HTR-8/SVneo (cell line): ENCODE measurements around the gene TMEM63A.
"Not testable (repeated sequence)": the region's sequence is repeated elsewhere in the genome, so short reads cannot be mapped to it uniquely, and the experiment has no call there.

Source experiments
- DNase-seq: peaks from one replicate; pipeline ENCODE4 v3.0.0; 2011; ENCODE audit warnings: low spot score, mixed read lengths; ENCODE audit not compliant: insufficient read length
- FAIRE-seq: peaks from 2 replicates; lab custom pipeline; 2011; peaks lifted over from hg19 to GRCh38; lab: Jason Lieb, UNC

The TMEM63A gene

DNA sequence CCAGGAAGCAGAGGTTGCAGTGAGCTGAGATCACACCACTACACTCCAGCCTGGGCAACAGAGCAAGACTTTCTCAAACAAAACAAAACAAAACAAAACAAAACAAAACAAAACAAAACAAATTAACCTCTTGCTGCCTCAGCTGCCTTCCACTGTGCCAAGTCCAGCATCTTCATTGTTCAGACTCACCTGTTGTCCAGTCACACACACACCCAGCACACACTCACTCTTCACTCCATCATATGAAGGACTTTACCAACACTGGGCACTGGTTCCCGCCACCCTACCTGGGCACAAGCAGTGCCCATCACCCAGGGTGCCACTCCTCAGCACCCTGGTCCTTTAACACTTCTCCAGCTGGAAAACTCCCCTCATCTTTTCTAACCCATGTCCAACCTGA lies 27.3 kb upstream of the TMEM63A start:
- FAIRE-seq, result no peak

GRCh38 chr1:225908773-225909172 lies 26.6 kb upstream of the TMEM63A start:
- DNase-seq (no peak), FAIRE-seq (no peak)

More for the DNA sequence above, 27.3 kb upstream of the TMEM63A start:
- DNase-seq, result no peak

GRCh38 chr1:225908013-225908640 lies 25.9 kb upstream of the TMEM63A start:
- FAIRE-seq (no peak), DNase-seq (no peak)

GRCh38 chr1:225907341-225907740 lies 25.2 kb upstream of the TMEM63A start:
- FAIRE-seq (no peak), DNase-seq (no peak)

- DNase-seq (no peak), FAIRE-seq (no peak)
These were observed 24.3 kb upstream of the TMEM63A start for GRCh38 chr1:225906467-225906866.

DNA sequence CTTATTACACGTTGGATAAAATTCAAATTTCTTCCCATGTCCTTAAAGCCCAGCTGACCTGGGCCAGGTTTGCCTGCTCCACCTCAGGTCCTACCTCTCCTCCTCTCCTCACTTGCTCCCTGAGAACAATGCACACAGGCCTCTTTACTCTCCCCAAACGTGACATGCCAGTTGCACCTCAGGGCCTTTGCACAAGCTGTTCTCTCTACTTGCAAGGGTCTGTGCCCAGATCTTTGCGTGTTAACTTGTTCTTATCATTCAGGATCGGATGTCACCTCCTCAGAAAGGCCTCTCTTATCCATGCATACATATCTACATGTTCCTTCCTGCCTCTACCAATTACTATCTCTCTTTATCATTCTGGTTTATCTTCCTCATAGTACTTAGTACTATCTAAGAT lies 21.4 kb upstream of the TMEM63A start:
- no peak for DNase-seq
- no peak for FAIRE-seq

DNA sequence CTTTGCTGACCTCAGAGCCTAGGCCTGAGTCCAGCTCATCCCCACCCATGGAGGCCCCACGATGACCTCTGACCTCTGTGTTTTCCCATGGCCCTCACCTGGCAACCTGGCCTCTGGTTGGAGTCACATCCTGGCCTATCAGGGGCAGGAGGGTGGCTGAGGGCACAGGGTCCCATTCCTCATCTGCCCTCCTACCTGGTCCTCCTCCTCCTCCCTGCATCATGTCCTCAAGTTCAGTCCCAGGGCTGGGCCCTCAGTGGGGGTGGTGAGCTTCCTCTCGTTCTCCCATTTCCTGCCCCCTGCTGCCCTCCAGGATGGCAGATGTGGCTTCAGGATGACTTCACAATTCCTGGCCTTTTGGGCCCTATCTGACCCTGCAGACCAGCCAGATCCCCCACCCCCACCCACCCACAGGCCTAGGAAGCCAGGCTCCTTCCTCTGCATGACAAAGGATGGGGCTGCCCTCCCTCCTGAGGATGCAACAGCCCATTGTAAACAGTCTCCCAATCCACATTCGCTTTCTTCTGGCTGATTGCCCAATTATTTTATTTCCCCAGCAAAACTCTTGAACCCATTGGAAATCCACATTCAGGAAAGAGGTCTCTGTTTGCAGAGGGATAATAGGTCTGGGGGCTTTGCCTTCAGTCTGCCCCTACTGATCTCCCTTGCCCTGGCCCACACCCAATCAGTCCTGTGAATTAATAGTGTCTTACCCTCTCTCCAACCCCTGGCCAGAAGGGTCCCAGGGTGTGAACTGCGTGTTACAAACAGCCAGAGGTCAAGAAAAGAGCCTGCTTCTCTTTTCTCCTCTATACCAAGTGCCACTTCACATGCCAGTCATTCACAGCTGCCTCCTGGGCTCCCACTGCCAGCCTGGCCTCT lies 17.1 kb upstream of the TMEM63A start:
- no peak for FAIRE-seq
- no peak for DNase-seq

DNA sequence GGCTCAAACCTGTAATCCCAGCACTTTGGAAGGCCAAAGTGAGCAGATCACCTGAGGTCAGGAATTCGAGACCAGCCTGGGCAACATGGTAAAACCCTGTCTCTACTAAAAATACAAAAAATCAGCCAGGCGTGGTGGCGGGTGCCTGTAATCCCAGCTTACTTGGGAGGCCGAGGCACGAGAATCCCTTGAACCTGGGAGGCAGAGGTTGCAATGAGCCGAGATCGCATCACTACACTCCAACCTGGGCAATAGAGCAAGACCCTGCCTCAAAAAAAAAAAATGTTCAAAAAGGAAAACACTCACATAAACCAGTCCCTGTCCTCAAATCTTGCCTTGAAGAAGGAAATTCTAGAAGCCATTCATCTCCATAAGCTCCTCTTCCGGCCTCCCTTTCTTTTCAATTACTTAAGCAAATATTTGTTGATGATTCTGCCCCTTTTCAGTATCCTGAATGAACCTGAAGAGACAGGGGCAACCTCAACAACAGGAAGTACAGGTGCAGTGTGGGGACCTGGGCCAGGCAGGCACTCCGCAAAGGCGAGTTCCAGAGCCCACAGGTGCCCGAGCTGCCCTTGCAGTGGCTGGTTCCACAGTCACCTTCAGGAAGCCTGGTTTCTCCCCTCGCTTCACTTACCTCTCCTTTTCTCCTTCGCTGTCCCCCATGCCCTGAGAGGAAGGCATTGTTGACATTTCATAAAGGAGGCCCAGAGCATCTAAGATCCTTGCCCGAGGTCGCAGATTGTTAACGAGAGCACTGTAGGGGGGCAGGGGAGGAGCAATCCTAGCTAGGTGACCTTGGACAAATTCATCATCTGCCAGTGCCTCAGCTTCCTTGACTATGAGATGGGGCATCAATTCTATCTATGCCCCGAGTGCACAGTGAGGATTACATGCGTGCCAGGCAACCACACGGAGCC lies 15.7 kb upstream of the TMEM63A start:
- FAIRE-seq, result no peak
- DNase-seq, result no peak

DNA sequence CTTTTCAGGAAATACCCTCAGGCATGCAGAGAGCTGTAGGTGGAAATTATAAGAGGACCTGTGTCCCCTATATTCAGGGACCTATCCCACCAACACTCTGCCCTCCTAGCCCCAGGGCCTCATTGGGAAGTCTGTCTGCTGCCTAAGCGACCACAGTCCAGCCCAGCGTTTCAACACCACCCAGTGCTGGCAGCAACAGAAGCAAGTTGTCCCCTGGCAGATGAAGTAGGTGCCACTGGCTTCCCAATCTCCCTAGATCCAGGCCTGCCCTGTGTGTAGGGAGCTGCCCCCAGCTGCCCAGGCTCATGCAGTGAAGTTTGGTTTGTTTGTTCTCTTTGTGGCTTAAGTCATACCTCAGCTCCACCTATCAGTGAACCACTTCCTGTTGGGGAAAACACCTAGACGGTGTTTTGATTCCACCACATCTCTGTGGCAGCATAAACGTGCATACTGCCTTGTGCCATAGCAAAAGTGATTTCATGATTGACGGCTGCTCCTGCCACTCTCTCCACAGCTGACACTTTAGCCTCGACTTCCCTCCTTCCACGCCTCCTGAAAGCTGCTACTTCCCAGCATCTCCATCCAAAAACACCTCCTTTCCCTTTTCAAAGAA lies 14.9 kb upstream of the TMEM63A start:
- FAIRE-seq (no peak), DNase-seq (peak; percentile 24)

GRCh38 chr1:225896494-225896893 lies 14.3 kb upstream of the TMEM63A start:
- FAIRE-seq, result no peak

DNA sequence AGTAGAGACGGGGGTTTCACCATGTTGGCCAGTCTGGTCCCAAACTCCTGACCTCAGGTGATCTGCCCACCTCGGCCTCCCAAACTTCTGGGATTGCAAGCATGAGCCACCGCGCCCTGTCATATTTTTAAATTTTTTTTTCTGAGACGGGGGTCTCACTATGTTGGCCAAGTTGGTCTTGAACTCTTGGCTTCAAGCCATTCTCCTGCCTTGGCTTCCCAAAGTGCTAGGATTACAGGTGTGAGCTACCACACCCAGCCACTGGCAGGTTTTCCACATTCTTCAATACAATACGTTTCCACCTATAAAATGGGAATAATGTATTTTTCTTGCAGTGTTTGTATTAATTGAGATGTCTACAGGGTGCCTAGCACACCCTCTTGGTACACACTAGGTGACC lies 10.1 kb upstream of the TMEM63A start:
- DNase-seq, result no peak
- FAIRE-seq, result no peak

More at GRCh38 chr1:225896494-225896893, 14.3 kb upstream of the TMEM63A start:
- no peak for DNase-seq

DNA sequence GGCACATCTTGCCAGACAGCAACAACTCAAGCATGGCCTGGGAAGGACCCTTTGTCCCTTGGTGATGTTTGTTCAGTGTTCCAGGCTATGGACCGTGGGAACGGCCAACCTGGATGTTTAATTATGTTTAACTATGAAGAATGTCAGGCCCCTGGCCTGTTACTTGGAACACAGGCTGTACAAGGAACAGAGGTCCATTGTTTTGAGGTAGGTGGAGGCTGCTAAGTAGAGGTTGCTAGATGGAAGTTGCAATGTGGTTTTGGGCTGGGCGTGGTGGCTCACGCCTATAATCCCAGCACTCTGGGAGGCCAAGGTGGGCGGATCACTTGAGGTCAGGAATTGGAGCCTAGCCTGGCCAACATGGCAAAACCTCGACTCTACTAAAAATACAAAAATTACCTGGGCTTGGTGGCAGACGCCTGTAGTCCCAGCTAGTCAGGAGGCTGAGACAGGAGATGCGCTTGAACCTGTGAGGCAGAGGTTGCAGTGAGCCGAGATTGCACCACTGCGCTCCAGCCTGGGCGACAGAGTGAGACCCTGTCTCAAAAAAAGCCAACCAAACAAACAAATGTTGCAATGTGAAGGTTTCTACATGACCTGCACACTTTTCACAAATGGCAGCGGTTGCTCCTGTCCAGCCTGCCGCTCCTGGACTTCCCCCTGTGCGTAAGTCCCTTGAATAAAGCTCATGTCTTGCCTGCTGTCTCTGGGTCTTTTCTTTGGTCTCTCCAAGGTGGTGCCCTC lies 9.2 kb upstream of the TMEM63A start:
- DNase-seq (no peak), FAIRE-seq (no peak)

GRCh38 chr1:225890346-225891228 lies 8.4 kb upstream of the TMEM63A start:
- DNase-seq (no peak), FAIRE-seq (no peak)

- no peak for FAIRE-seq
- no peak for DNase-seq
These were observed 7.6 kb upstream of the TMEM63A start for GRCh38 chr1:225889743-225890142.

DNA sequence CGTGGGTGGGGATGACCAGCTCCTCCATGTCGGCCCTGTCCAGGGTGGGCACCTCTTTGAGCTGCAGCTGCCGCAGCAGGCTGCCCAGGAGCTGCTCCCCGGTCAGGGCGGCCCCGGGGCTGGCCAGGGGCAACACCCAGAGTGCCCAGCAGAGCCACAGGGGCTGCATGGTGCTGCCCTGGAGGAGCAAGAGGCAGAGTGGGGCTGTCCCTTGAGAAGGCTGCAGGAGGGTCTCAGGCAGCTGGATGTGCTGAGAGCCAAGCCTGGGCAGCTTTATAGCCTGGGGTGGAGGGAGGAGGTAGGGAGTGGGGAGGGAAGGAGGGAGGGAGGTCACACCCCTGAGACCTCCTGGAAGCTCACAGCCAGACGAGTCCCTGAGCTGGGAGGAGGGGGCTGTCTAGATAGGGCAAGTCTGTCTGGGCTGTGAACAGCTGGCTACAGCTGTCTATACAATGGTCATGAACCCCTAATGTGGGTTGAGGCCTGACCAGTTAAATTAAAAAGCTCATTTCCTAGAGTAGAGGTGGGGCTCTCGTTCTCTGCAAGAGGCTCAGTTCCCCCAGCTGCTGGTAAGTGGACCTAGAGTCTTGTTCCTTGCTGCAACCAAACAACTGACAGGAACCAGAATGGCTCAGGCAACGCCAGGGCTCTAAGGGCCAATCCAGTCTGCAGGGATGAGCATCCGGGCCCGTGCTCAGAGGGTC lies 6.9 kb upstream of the TMEM63A start, which contains the start of gene LEFTY1:
Gene LEFTY1, minus strand, starts transcription at position 249 of the 704 bp plus-strand sequence. Its CDS starts 80 bp downstream, at position 169.
- DNase-seq, result no peak
- no peak for FAIRE-seq

- FAIRE-seq (no peak), DNase-seq (no peak)
These were observed 6.2 kb upstream of the TMEM63A start for GRCh38 chr1:225888289-225888897.

- FAIRE-seq, DNase-seq: not testable (repeated sequence)
These were observed 5.5 kb upstream of the TMEM63A start for GRCh38 chr1:225887554-225888288.
